ENCODE measurements around the gene SORL1.

Gene SORL1

GRCh38 chr11:121645596-121645995 lies 193.5 kb downstream of the SORL1 start:
- H3K9ac ChIP-seq (ENCODE audit: low read depth, low read length, poor library complexity, severe bottlenecking) = no peak overlapping the region

GRCh38 chr11:121648306-121648705 lies 196.2 kb downstream of the SORL1 start:
- Histone ChIP-seq H4K20me1 (ENCODE audit: insufficient read depth, low read length, poor library complexity, severe bottlenecking) (no peaks in the 10 kb centered on the region), H3K9me2 (replicated peaks; ENCODE audit: low read depth, low read length) (no peaks in the 10 kb centered on the region), H3K4me2 (ENCODE audit: low read depth, low read length, poor library complexity, severe bottlenecking) (no peak overlapping the region), H3K9me3 (ENCODE audit: insufficient read depth, low read depth, low read length) (no peaks in the 10 kb centered on the region), H3K27me3 (ENCODE audit: insufficient read depth, low read length, poor library complexity, severe bottlenecking) (no peaks in the 10 kb centered on the region), H3K4me3 (ENCODE audit: low read length, poor library complexity, severe bottlenecking) (no peak overlapping the region), H3K9ac (ENCODE audit: low read depth, low read length, poor library complexity, severe bottlenecking) (no peak overlapping the region), H3K4me1 (ENCODE audit: insufficient read depth, low read length, poor library complexity, severe bottlenecking) (peaks cover 7% of the 10 kb centered on the region), H3K36me3 (ENCODE audit: insufficient read depth, low read length) (no peaks in the 10 kb centered on the region), H2AFZ (ENCODE audit: low read length) (no peak overlapping the region), H3F3A (ENCODE audit: low read depth) (no peaks in the 10 kb centered on the region), H3K79me2 (ENCODE audit: insufficient read depth, low read length) (no peaks in the 10 kb centered on the region)
- TF ChIP-seq CTCF (conservative IDR thresholded peaks at IDR 0.05; ENCODE audit: low read length) (no peak), EZH2phosphoT487 (IDR thresholded peaks at IDR 0.05; ENCODE audit: borderline replicate concordance) (no peak)

More at GRCh38 chr11:121645596-121645995, 193.5 kb downstream of the SORL1 start:
- Histone ChIP-seq H3K79me2 (ENCODE audit: insufficient read depth, low read length) (no peaks in the 10 kb centered on the region), H4K20me1 (ENCODE audit: insufficient read depth, low read length, poor library complexity, severe bottlenecking) (no peaks in the 10 kb centered on the region), H3K4me1 (ENCODE audit: insufficient read depth, low read length, poor library complexity, severe bottlenecking) (no peaks in the 10 kb centered on the region), H3K4me2 (ENCODE audit: low read depth, low read length, poor library complexity, severe bottlenecking) (no peak overlapping the region), H2AFZ (ENCODE audit: low read length) (no peak overlapping the region), H3K27me3 (ENCODE audit: insufficient read depth, low read length, poor library complexity, severe bottlenecking) (no peaks in the 10 kb centered on the region), H3K4me3 (ENCODE audit: low read length, poor library complexity, severe bottlenecking) (no peak overlapping the region), H3F3A (ENCODE audit: low read depth) (no peaks in the 10 kb centered on the region), H3K9me3 (ENCODE audit: insufficient read depth, low read depth, low read length) (no peaks in the 10 kb centered on the region), H3K9me2 (replicated peaks; ENCODE audit: low read depth, low read length) (no peaks in the 10 kb centered on the region), H3K36me3 (ENCODE audit: insufficient read depth, low read length) (no peaks in the 10 kb centered on the region)
- TF ChIP-seq EZH2phosphoT487 (IDR thresholded peaks at IDR 0.05; ENCODE audit: borderline replicate concordance) (no peak), CTCF (conservative IDR thresholded peaks at IDR 0.05; ENCODE audit: low read length) (no peak)

GRCh38 chr11:121649798-121650197 lies 197.7 kb downstream of the SORL1 start:
- no peak overlapping the region for H3K4me2 ChIP-seq (ENCODE audit: low read depth, low read length, poor library complexity, severe bottlenecking)
- TF ChIP-seq CTCF (conservative IDR thresholded peaks at IDR 0.05; ENCODE audit: low read length) = no peak
- no peak for TF ChIP-seq EZH2phosphoT487 (IDR thresholded peaks at IDR 0.05; ENCODE audit: borderline replicate concordance)
- no peak overlapping the region for H3K4me3 ChIP-seq (ENCODE audit: low read length, poor library complexity, severe bottlenecking)
- H3K9me3 ChIP-seq (ENCODE audit: insufficient read depth, low read depth, low read length) = no peaks in the 10 kb centered on the region
- H3K9me2 ChIP-seq (replicated peaks; ENCODE audit: low read depth, low read length) = no peaks in the 10 kb centered on the region
- no peaks in the 10 kb centered on the region for H3K36me3 ChIP-seq (ENCODE audit: insufficient read depth, low read length)
- H3K27me3 ChIP-seq (ENCODE audit: insufficient read depth, low read length, poor library complexity, severe bottlenecking) = no peaks in the 10 kb centered on the region
- H3K79me2 ChIP-seq (ENCODE audit: insufficient read depth, low read length) = no peaks in the 10 kb centered on the region
- H3K9ac ChIP-seq (ENCODE audit: low read depth, low read length, poor library complexity, severe bottlenecking) = no peak overlapping the region
- H4K20me1 ChIP-seq (ENCODE audit: insufficient read depth, low read length, poor library complexity, severe bottlenecking) = no peaks in the 10 kb centered on the region
- H2AFZ ChIP-seq (ENCODE audit: low read length) = no peak overlapping the region
- H3K4me1 ChIP-seq (ENCODE audit: insufficient read depth, low read length, poor library complexity, severe bottlenecking) = peaks cover 7% of the 10 kb centered on the region
- H3F3A ChIP-seq (ENCODE audit: low read depth) = no peaks in the 10 kb centered on the region

All from Loucy (cell line).